A673 (cell line): ENCODE results near the gene GMFB. TPM values are rescaled to one million over a fixed set of nuclear protein-coding genes. Genes with fewer than 3 reads are reported as not detected.

Experiments
- BruUV-seq: library from RNA; stranded (reverse); fragments of 400-500 nt; replicated peaks from 2 replicates; lab custom pipeline; 2021; lab: Mats Ljungman, UMichigan
- CTCF ChIA-PET: fragments of 300-600 bp; sonication (Branson Sonifier 250); formaldehyde crosslinking; loops from one replicate; lab custom pipeline; 2022; ENCODE audit warnings: antibody characterized with exemption; lab: Charles Lee
- POLR2A ChIA-PET: fragments of 300-600 bp; sonication (Branson Sonifier 250); formaldehyde crosslinking; loops from one replicate; lab custom pipeline; 2022; ENCODE audit warnings: antibody characterized with exemption; ENCODE audit not compliant: low non-redundant PET; lab: Charles Lee
- DNase-seq: peaks from one replicate; pipeline ENCODE4 v3.0.0-alpha.2; 2015; ENCODE audit warnings: low spot score
- H3K27ac ChIP-seq: fragments of 200-600 bp; sonication (generic); 2 replicates; pipeline ENCODE4 v1.5.1; 2016; ENCODE audit warnings: mixed run types, low read depth, mild to moderate bottlenecking, mixed read lengths, antibody characterized with exemption, low read length; ENCODE audit not compliant: poor library complexity, severe bottlenecking
- H3K27me3 ChIP-seq: fragments of 200-600 bp; sonication (generic); replicated peaks from 2 replicates; pipeline ENCODE4 v1.6.1; 2017; ENCODE audit warnings: mixed run types, low read depth, mild to moderate bottlenecking, mixed read lengths, antibody characterized with exemption, low read length; ENCODE audit not compliant: insufficient read depth, poor library complexity
- H3K36me3 ChIP-seq: fragments of 200-600 bp; sonication (generic); 2 replicates; pipeline ENCODE4 v1.6.1; 2016; ENCODE audit warnings: mixed run types, mild to moderate bottlenecking, mixed read lengths, antibody characterized with exemption, low read length; ENCODE audit not compliant: insufficient read depth, poor library complexity, severe bottlenecking
- H3K4me1 ChIP-seq: fragments of 200-600 bp; sonication (generic); 2 replicates; pipeline ENCODE4 v1.6.1; 2017; ENCODE audit warnings: mixed run types, mild to moderate bottlenecking, mixed read lengths, antibody characterized with exemption, low read length; ENCODE audit not compliant: insufficient read depth, poor library complexity, severe bottlenecking
- H3K4me3 ChIP-seq: fragments of 200-600 bp; sonication (generic); 2 replicates; pipeline ENCODE4 v1.5.1; 2016; ENCODE audit warnings: low read depth, mixed run types, mild to moderate bottlenecking, mixed read lengths, low read length; ENCODE audit not compliant: poor library complexity, severe bottlenecking
- H3K9me3 ChIP-seq: fragments of 200-600 bp; sonication (generic); 2 replicates; pipeline ENCODE4 v1.6.1; 2016; ENCODE audit warnings: mixed run types, low read depth, mild to moderate bottlenecking, mixed read lengths, antibody characterized with exemption, low read length; ENCODE audit not compliant: poor library complexity, severe bottlenecking
- EZH2 ChIP-seq: fragments of 200-600 bp; sonication (generic); IDR thresholded peaks from 2 replicates; pipeline ENCODE4 v1.6.1; 2017; ENCODE audit warnings: borderline replicate concordance, low read depth, mild to moderate bottlenecking, mixed read lengths, antibody characterized with exemption, low read length; ENCODE audit not compliant: poor library complexity, severe bottlenecking
- intact Hi-C: fragments of 100-400 bp; cut with micrococcal nuclease; formaldehyde crosslinking; loops from one replicate; pipeline ENCODE4 v1.10.0; 2022; ENCODE audit not compliant: unreplicated experiment
- total RNA-seq: library from RNA; stranded (reverse); gene quantifications from 2 replicates; pipeline ENCODE4 v1.2.3, GENCODE V29; 2021
- TF ChIP-seq, protein P1 (sequence below): fragments of 300-800, 200-600 bp; sonication (generic); conservative IDR thresholded peaks from 2 replicates; pipeline ENCODE4 v1.5.1; 2017; ENCODE audit warnings: low read depth, mild to moderate bottlenecking, antibody characterized with exemption, low read length, moderate library complexity, mixed read lengths

The GMFB gene
- total RNA-seq, 1 experiment from 2014 or later = 76.8 TPM

- H3K27me3 ChIP-seq = no peaks in the 10 kb centered on the region
- no peak overlapping the region for H3K27ac ChIP-seq
- peaks cover 41% of the 10 kb centered on the region for H3K4me1 ChIP-seq
- no peak for DNase-seq
- no peaks in the 10 kb centered on the region for H3K9me3 ChIP-seq
- no TSS peak for BruUV-seq
- H3K4me3 ChIP-seq = no peak overlapping the region
- H3K36me3 ChIP-seq = peaks cover 33% of the 10 kb centered on the region
- CTCF ChIA-PET = no interaction called here
- TF ChIP-seq, protein P1, sequence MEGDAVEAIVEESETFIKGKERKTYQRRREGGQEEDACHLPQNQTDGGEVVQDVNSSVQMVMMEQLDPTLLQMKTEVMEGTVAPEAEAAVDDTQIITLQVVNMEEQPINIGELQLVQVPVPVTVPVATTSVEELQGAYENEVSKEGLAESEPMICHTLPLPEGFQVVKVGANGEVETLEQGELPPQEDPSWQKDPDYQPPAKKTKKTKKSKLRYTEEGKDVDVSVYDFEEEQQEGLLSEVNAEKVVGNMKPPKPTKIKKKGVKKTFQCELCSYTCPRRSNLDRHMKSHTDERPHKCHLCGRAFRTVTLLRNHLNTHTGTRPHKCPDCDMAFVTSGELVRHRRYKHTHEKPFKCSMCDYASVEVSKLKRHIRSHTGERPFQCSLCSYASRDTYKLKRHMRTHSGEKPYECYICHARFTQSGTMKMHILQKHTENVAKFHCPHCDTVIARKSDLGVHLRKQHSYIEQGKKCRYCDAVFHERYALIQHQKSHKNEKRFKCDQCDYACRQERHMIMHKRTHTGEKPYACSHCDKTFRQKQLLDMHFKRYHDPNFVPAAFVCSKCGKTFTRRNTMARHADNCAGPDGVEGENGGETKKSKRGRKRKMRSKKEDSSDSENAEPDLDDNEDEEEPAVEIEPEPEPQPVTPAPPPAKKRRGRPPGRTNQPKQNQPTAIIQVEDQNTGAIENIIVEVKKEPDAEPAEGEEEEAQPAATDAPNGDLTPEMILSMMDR = no peak
- no peak for TF ChIP-seq EZH2
- POLR2A ChIA-PET = no interaction called here
- intact Hi-C loops = no loop called here
Measured at GRCh38 chr14:54475911-54476310, 12.9 kb downstream of the GMFB start.

DNA sequence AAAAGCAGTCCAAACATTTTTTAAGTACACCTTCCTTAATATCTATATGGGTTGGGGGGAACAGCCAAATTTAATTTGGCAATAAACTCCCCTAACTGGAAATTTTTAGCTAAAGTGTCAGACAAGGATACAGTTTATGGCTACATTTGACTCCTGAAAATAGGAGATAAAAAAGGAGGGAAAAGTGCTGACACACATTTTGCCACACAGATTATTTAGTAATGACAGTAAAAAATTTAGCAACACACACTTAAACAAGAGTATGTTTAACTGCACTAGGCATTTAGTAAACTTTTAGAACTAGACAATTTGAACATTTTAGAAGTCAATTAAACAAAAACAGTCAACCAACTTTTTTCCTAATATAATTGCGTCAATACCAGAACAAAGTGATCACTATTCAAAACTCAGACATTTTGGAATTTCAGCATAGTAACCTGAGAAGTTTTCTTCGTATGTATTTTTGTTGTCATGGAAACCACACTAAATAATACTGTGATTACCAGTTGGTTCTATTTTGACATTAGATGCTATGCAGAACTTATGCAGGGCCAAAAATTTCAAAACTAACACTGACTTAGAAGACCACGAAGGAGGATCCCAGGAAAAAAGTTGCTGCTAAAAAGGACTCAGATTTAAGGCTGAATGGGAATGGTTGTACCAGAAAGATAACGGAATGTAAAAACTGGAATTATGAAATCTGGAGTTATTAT, 13.4 kb downstream of the GMFB start:
- H3K27ac ChIP-seq = no peak overlapping the region
- CTCF ChIA-PET = no interaction called here
- intact Hi-C loops = no loop called here
- no peak overlapping the region for H3K4me3 ChIP-seq
- no peak for TF ChIP-seq EZH2
- TF ChIP-seq, protein P1 = no peak
- DNase-seq = no peak
- POLR2A ChIA-PET = no interaction called here
- BruUV-seq = no TSS peak
- peaks cover 41% of the 10 kb centered on the region for H3K4me1 ChIP-seq
- H3K9me3 ChIP-seq = no peaks in the 10 kb centered on the region
- H3K36me3 ChIP-seq = peaks cover 29% of the 10 kb centered on the region
- no peaks in the 10 kb centered on the region for H3K27me3 ChIP-seq

- BruUV-seq = no TSS peak
- Histone ChIP-seq H3K9me3 (no peaks in the 10 kb centered on the region), H3K27ac (no peak overlapping the region), H3K4me1 (peaks cover 41% of the 10 kb centered on the region), H3K4me3 (no peak overlapping the region), H3K27me3 (no peaks in the 10 kb centered on the region), H3K36me3 (peaks cover 22% of the 10 kb centered on the region)
- intact Hi-C loops = no loop called here
- ChIA-PET POLR2A (no interaction called here), CTCF (no interaction called here)
- TF ChIP-seq, protein P1 = no peak
- no peak for TF ChIP-seq EZH2
- no peak for DNase-seq
Measured at GRCh38 chr14:54474232-54474793, 14.5 kb downstream of the GMFB start.
